Upper lobe of left lung (tissue), 4 donors: Measurements from ENCODE around the gene SCN8A.

Experiments used
- CTCF ChIP-seq, 6 experiments: fragments of 450-650 bp in 4 of 6; fragments of 200-600 bp in 2 of 6; sonication (generic) in 2 of 6; IDR thresholded peaks; one replicate each; pipeline ENCODE4 v1.5.1; 2016 to 2019; ENCODE audit warnings: antibody characterized with exemption in 6 of 6
- EP300 ChIP-seq, 4 donors: sonication (generic); formaldehyde crosslinking; IDR thresholded peaks; one replicate each; pipeline ENCODE4 v1.5.1; 2017; ENCODE audit warnings: antibody characterized with exemption in 4 of 4, control low read depth in 2 of 4
- POLR2A ChIP-seq, 4 donors: fragments of 450-650 bp; IDR thresholded peaks; one replicate each; pipeline ENCODE4 v1.5.1; 2016 to 2017; ENCODE audit warnings: antibody characterized with exemption in 4 of 4, mild to moderate bottlenecking in 2 of 4
- POLR2AphosphoS5 ChIP-seq, 2 donors: sonication (generic); formaldehyde crosslinking; IDR thresholded peaks; one replicate each; pipeline ENCODE4 v1.5.1; 2017; ENCODE audit warnings: antibody characterized with exemption in 2 of 2

- TF ChIP-seq CTCF (IDR thresholded peaks at IDR 0.05) = no peak
- no peak for TF ChIP-seq EP300 (IDR thresholded peaks at IDR 0.05)
- TF ChIP-seq POLR2A (IDR thresholded peaks at IDR 0.05) = no peak
- no peak for TF ChIP-seq POLR2AphosphoS5 (IDR thresholded peaks at IDR 0.05)
Measured at GRCh38 chr12:51841727-51842126, 250.7 kb downstream of the SCN8A start.
